ENCODE data around the gene MAP4K2. TPM values are rescaled to one million over a fixed set of nuclear protein-coding genes. Genes with fewer than 3 reads are reported as not detected.

MAP4K2 gene
- total RNA-seq, 6 experiments from 2014 or later = 18.0 to 21.6 (median 20.9) TPM

DNA sequence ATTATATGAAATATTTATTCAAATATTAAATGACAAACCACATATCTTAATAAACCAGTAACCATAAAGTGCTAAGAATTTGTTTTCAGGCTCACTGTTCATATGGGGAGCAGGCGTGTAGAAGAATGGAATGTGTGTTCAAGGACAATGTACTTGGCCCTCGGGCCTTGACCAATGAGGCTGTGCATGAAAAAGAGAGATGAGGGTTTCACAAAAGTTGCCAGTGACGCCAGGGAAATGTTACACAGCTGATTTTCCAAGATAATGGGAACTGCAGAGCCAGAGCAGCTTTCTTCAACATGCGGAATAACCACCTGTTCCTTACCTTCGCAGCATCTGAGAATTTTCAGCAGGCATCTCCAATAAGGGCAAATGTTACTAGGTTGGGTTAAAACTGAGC is 28.9 kb downstream of the MAP4K2 start:
- no peak overlapping the region for H3K4me3 Mint-ChIP-seq
- no peak overlapping the region for H3K27ac Mint-ChIP-seq
- no peaks in the 10 kb centered on the region for H3K9me3 Mint-ChIP-seq
- H3K36me3 Mint-ChIP-seq (ENCODE audit: low read depth) = peaks cover 75% of the 10 kb centered on the region
- TF ChIP-seq CTCF (IDR thresholded peaks at IDR 0.05) = no peak
- peaks cover 10% of the 10 kb centered on the region for H3K27me3 Mint-ChIP-seq (ENCODE audit: insufficient read depth)
- H3K4me1 Mint-ChIP-seq (ENCODE audit: low read depth) = peaks cover 37% of the 10 kb centered on the region
- no peak for DNase-seq

DNA sequence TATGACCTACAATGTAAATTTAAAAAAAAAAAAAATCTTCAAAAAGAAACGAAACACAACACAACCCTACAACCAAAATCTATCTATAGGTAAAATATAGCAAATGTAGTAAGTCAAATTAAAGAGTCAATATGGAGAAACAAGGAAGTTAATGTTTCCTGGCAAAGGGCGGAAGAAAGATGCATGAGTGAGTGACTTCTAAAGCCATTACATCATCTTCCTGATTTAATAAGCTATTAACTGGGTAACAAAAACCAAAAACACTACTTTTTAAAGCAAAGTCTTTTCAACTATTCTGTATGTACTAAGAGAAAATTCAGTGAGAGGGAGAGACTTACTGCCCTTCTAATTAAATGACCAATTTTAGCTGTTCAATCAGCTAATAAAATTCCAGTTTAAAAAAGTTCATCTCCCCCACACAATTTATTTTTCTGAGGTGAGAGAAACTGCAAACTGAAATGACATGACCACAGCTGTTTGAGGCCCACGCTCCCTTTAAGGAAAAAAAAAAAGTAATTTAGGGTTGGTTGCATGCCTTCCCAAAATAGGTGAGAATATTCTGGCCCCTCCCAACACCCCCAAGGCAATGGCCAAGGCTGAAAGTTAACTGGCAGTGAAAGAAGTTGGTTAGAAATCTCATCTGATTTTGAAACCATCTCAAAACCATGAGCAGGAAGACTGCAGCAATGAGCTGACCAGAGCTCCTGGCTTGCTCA is 30.6 kb downstream of the MAP4K2 start:
- Mint-ChIP-seq H3K27ac (no peak overlapping the region), H3K36me3 (ENCODE audit: low read depth) (peaks cover 88% of the 10 kb centered on the region), H3K4me1 (ENCODE audit: low read depth) (peaks cover 35% of the 10 kb centered on the region), H3K4me3 (no peak overlapping the region), H3K9me3 (no peaks in the 10 kb centered on the region), H3K27me3 (ENCODE audit: insufficient read depth) (peaks cover 5% of the 10 kb centered on the region)
- no peak for DNase-seq
- no peak for TF ChIP-seq CTCF (IDR thresholded peaks at IDR 0.05)

- no peak for DNase-seq
- H3K4me3 Mint-ChIP-seq = no peak overlapping the region
- peaks cover 30% of the 10 kb centered on the region for H3K4me1 Mint-ChIP-seq (ENCODE audit: low read depth)
- H3K27ac Mint-ChIP-seq = no peak overlapping the region
- H3K9me3 Mint-ChIP-seq = no peaks in the 10 kb centered on the region
- no peak for TF ChIP-seq CTCF (IDR thresholded peaks at IDR 0.05)
- H3K36me3 Mint-ChIP-seq (ENCODE audit: low read depth) = peaks cover 82% of the 10 kb centered on the region
- peaks cover 4% of the 10 kb centered on the region for H3K27me3 Mint-ChIP-seq (ENCODE audit: insufficient read depth)
Observed at GRCh38 chr11:64771861-64772260, 31.2 kb downstream of the MAP4K2 start.

DNA sequence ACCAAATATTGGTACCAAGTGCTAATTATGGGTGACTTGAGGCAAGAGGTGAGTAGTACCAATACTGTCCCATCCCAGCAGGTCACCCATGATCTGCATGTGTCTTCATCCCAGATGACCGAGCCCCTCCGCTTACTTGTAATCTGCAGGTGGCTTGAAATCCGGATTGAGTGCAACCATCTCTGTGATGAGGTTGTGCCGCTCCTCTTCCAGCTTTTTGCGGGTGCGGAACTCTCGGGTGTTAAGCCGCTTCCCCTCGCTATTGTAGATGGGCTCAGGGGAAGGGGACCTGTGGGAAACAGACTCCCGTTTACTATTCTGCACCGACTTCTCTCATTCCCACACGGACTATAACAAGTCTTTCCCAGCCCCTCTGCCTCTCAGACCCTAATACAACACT is 32.9 kb downstream of the MAP4K2 start:
- Mint-ChIP-seq H3K4me3 (no peak overlapping the region), H3K27me3 (ENCODE audit: insufficient read depth) (peaks cover 7% of the 10 kb centered on the region), H3K9me3 (no peaks in the 10 kb centered on the region), H3K4me1 (ENCODE audit: low read depth) (peaks cover 15% of the 10 kb centered on the region), H3K27ac (peak overlapping the region; percentile 26; the same call in 1 of the 2 replicates), H3K36me3 (ENCODE audit: low read depth) (peaks cover 74% of the 10 kb centered on the region)
- no peak for DNase-seq
- no peak for TF ChIP-seq CTCF (IDR thresholded peaks at IDR 0.05)

- Mint-ChIP-seq H3K27ac (no peak overlapping the region), H3K4me3 (no peak overlapping the region), H3K27me3 (ENCODE audit: insufficient read depth) (peaks cover 7% of the 10 kb centered on the region)
Observed at GRCh38 chr11:64769283-64769682, 33.7 kb downstream of the MAP4K2 start.

More at GRCh38 chr11:64769283-64769682, 33.7 kb downstream of the MAP4K2 start:
- no peak for DNase-seq
- Mint-ChIP-seq H3K4me1 (ENCODE audit: low read depth) (peaks cover 21% of the 10 kb centered on the region), H3K9me3 (no peaks in the 10 kb centered on the region), H3K36me3 (ENCODE audit: low read depth) (peaks cover 77% of the 10 kb centered on the region)
- TF ChIP-seq CTCF (IDR thresholded peaks at IDR 0.05) = no peak

Data from HFFc6 (cell line).